ENCODE measurements around the gene CCDC158.

Gene CCDC158

DNA sequence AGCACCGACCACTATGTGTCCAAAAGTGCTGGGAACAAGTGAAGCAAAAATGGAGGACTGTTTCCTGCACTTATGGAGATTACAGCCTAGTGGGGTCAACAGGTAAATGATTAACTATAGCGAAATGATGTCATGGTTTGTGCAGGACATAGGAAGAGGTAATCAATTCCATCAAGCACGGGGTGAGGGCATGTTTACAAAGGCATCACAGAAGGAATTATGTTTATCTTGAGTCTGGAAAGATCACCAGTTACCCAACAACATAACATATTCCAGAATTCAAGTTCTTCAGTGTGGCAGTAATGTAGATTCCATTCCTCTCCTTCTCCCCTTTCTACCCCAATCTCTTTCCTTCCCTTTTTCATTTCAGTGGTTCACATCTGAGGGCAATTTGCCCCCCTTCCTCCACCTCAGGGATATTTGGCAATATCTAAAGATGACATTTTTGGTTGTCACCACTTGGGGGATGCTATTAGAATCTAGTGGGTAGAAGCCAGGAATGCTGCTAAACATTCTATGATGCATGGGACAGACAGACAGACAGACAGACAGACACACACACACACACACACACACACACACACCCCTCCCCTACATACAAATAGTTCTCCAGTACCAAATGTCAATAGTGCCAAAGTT is 145.3 kb downstream of the CCDC158 start:
- Histone ChIP-seq H3K27me3 (replicated peaks; ENCODE audit: control insufficient read depth, insufficient read depth, low read length, poor library complexity, severe bottlenecking) (no peaks in the 10 kb centered on the region), H3K27ac (ENCODE audit: insufficient read depth, low read length, poor library complexity, severe bottlenecking) (no peak overlapping the region), H3K36me3 (ENCODE audit: control insufficient read depth, insufficient read depth, low read length) (no peaks in the 10 kb centered on the region), H3K9me3 (ENCODE audit: control insufficient read depth, low read length) (no peaks in the 10 kb centered on the region), H3K4me1 (ENCODE audit: control insufficient read depth, insufficient read depth, low read length, poor library complexity, severe bottlenecking) (no peaks in the 10 kb centered on the region), H3K4me3 (ENCODE audit: insufficient read depth, low read depth, low read length, poor library complexity, severe bottlenecking) (no peak overlapping the region)
- no peak for DNase-seq

DNA sequence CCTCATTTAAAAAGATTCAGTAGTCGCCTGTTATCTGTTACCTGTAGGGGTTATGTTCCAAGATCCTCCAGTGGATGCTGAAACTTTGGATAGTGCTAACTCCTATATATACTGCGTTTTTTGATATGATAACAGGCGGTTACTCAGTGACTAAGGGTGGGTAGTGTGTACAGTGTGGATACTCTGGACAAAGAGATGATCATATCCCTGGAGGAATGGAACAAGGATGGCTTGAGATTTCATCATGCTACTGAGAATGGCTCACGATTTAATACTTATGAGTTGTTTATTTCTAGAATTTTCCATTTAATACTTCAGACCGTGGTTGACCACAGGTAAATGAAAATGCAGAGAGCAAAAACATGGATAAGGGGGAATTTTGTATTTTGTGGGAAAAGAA is 147.9 kb downstream of the CCDC158 start:
- H3K36me3 ChIP-seq (ENCODE audit: control insufficient read depth, insufficient read depth, low read length): no peaks in the 10 kb centered on the region
- no peak overlapping the region for H3K4me3 ChIP-seq (ENCODE audit: insufficient read depth, low read depth, low read length, poor library complexity, severe bottlenecking)
- DNase-seq: no peak
- no peaks in the 10 kb centered on the region for H3K9me3 ChIP-seq (ENCODE audit: control insufficient read depth, low read length)
- no peak overlapping the region for H3K27ac ChIP-seq (ENCODE audit: insufficient read depth, low read length, poor library complexity, severe bottlenecking)
- no peaks in the 10 kb centered on the region for H3K27me3 ChIP-seq (replicated peaks; ENCODE audit: control insufficient read depth, insufficient read depth, low read length, poor library complexity, severe bottlenecking)
- no peaks in the 10 kb centered on the region for H3K4me1 ChIP-seq (ENCODE audit: control insufficient read depth, insufficient read depth, low read length, poor library complexity, severe bottlenecking)

- Histone ChIP-seq H3K27me3 (replicated peaks; ENCODE audit: control insufficient read depth, insufficient read depth, low read length, poor library complexity, severe bottlenecking) (no peaks in the 10 kb centered on the region), H3K4me3 (ENCODE audit: insufficient read depth, low read depth, low read length, poor library complexity, severe bottlenecking) (no peak overlapping the region), H3K36me3 (ENCODE audit: control insufficient read depth, insufficient read depth, low read length) (no peaks in the 10 kb centered on the region), H3K27ac (ENCODE audit: insufficient read depth, low read length, poor library complexity, severe bottlenecking) (no peak overlapping the region), H3K4me1 (ENCODE audit: control insufficient read depth, insufficient read depth, low read length, poor library complexity, severe bottlenecking) (no peaks in the 10 kb centered on the region), H3K9me3 (ENCODE audit: control insufficient read depth, low read length) (no peaks in the 10 kb centered on the region)
- DNase-seq: no peak
These were observed 148.4 kb downstream of the CCDC158 start for GRCh38 chr4:76272582-76272981.

- H3K4me3 ChIP-seq (ENCODE audit: insufficient read depth, low read depth, low read length, poor library complexity, severe bottlenecking): no peak overlapping the region
- no peaks in the 10 kb centered on the region for H3K36me3 ChIP-seq (ENCODE audit: control insufficient read depth, insufficient read depth, low read length)
- no peak overlapping the region for H3K27ac ChIP-seq (ENCODE audit: insufficient read depth, low read length, poor library complexity, severe bottlenecking)
These were observed 148.9 kb downstream of the CCDC158 start for GRCh38 chr4:76272073-76272472.

DNA sequence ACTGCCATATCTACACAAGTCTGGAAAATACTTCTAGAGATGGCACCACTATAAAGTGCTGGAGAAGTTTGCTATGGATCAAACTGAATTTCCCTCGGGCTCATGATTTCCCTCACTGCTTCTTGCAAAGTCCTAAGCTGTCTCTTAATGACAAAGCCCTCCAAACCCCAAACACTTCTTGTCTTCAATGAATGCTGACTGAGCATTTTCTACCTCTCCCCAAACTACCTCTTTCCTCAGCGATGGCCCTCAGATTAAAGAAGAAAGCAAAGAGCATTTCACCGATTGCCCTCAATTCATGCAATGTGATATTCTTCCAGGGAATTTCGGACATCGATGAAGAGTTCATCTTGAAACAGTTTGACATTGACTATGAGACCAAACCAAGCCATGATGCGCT is 149.7 kb downstream of the CCDC158 start:
- no peak for DNase-seq
- H3K27me3 ChIP-seq (replicated peaks; ENCODE audit: control insufficient read depth, insufficient read depth, low read length, poor library complexity, severe bottlenecking): no peaks in the 10 kb centered on the region
- H3K9me3 ChIP-seq (ENCODE audit: control insufficient read depth, low read length): no peaks in the 10 kb centered on the region
- no peaks in the 10 kb centered on the region for H3K4me1 ChIP-seq (ENCODE audit: control insufficient read depth, insufficient read depth, low read length, poor library complexity, severe bottlenecking)
- H3K4me3 ChIP-seq (ENCODE audit: insufficient read depth, low read depth, low read length, poor library complexity, severe bottlenecking): no peak overlapping the region
- H3K36me3 ChIP-seq (ENCODE audit: control insufficient read depth, insufficient read depth, low read length): no peaks in the 10 kb centered on the region
- H3K27ac ChIP-seq (ENCODE audit: insufficient read depth, low read length, poor library complexity, severe bottlenecking): no peak overlapping the region

More at GRCh38 chr4:76272073-76272472, 148.9 kb downstream of the CCDC158 start:
- Histone ChIP-seq H3K4me1 (ENCODE audit: control insufficient read depth, insufficient read depth, low read length, poor library complexity, severe bottlenecking) (no peaks in the 10 kb centered on the region), H3K9me3 (ENCODE audit: control insufficient read depth, low read length) (no peaks in the 10 kb centered on the region), H3K27me3 (replicated peaks; ENCODE audit: control insufficient read depth, insufficient read depth, low read length, poor library complexity, severe bottlenecking) (no peaks in the 10 kb centered on the region)
- DNase-seq: no peak

DNA sequence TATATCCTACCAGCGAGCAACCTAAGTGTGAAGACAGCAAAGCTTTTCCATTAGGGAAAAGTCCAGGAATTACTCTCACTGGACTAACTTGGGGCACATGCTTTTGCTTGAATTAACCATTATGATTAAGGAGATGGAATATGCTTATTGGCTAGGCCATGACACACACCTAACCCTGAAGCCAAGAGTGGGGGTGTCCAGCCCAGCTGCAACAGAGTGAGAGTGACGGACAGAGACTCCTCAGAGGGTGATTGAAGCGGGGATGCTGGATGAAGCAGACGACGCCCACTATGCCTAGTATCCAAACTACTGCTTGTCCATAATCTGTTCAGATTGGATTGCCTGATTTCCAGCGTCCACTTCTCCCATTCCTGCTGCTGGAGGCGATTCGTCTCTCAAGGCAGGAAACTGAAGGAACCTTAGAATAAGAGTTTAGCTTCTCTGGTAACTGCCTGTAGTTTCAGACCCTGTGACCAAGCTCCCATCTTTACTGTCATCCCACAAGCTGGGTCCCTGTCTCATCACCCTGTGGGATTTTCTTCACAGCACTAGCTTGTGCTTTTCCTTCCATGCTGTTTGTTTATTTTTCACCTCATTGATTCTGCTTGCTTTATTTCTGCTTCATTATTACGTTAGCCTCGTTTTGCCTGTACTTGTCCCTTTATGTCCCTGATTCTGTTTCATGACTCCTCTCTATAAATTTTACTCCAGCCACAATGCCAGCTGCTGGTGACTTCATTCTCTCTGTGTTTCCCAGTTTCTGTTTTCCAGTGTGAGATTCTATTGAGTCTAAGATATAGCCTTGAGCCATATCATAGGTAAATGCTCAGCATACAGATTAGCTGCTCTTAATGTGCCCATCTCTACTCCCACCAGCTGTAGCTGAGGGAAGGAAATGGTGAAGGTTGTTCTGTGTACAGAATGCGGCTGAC is 150.4 kb downstream of the CCDC158 start:
- Histone ChIP-seq H3K9me3 (ENCODE audit: control insufficient read depth, low read length) (no peaks in the 10 kb centered on the region), H3K27ac (ENCODE audit: insufficient read depth, low read length, poor library complexity, severe bottlenecking) (no peak overlapping the region), H3K36me3 (ENCODE audit: control insufficient read depth, insufficient read depth, low read length) (no peaks in the 10 kb centered on the region), H3K4me3 (ENCODE audit: insufficient read depth, low read depth, low read length, poor library complexity, severe bottlenecking) (no peak overlapping the region), H3K4me1 (ENCODE audit: control insufficient read depth, insufficient read depth, low read length, poor library complexity, severe bottlenecking) (no peaks in the 10 kb centered on the region), H3K27me3 (replicated peaks; ENCODE audit: control insufficient read depth, insufficient read depth, low read length, poor library complexity, severe bottlenecking) (no peaks in the 10 kb centered on the region)
- DNase-seq: no peak

- no peak for DNase-seq
These were observed 153.1 kb downstream of the CCDC158 start for GRCh38 chr4:76267811-76268210.

DNA sequence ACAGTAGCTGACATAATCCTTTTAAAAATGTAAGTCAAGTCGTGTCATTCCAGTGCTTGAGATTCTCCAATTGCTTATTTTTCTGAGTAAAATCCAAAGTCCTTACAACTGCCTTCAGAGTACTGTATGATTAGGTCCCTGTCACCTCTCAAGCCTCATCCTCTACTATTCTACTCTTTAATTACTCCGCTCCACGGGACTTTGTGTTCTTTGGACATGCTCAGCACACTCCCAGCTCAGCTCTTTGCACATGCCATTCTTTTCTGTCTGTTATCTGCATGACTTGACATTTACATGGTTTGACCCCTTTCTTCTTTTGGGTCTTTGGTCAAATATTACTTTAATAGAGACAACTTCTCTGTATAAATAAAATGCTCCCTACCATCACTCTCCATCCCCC is 154.3 kb downstream of the CCDC158 start:
- Histone ChIP-seq H3K4me3 (ENCODE audit: insufficient read depth, low read depth, low read length, poor library complexity, severe bottlenecking) (no peak overlapping the region), H3K27me3 (replicated peaks; ENCODE audit: control insufficient read depth, insufficient read depth, low read length, poor library complexity, severe bottlenecking) (no peaks in the 10 kb centered on the region), H3K27ac (ENCODE audit: insufficient read depth, low read length, poor library complexity, severe bottlenecking) (no peak overlapping the region), H3K36me3 (ENCODE audit: control insufficient read depth, insufficient read depth, low read length) (no peaks in the 10 kb centered on the region), H3K4me1 (ENCODE audit: control insufficient read depth, insufficient read depth, low read length, poor library complexity, severe bottlenecking) (no peaks in the 10 kb centered on the region), H3K9me3 (ENCODE audit: control insufficient read depth, low read length) (no peaks in the 10 kb centered on the region)
- no peak for DNase-seq

More at GRCh38 chr4:76267811-76268210, 153.1 kb downstream of the CCDC158 start:
- no peak overlapping the region for H3K27ac ChIP-seq (ENCODE audit: insufficient read depth, low read length, poor library complexity, severe bottlenecking)
- H3K36me3 ChIP-seq (ENCODE audit: control insufficient read depth, insufficient read depth, low read length): no peaks in the 10 kb centered on the region
- H3K4me3 ChIP-seq (ENCODE audit: insufficient read depth, low read depth, low read length, poor library complexity, severe bottlenecking): no peak overlapping the region
- H3K4me1 ChIP-seq (ENCODE audit: control insufficient read depth, insufficient read depth, low read length, poor library complexity, severe bottlenecking): no peaks in the 10 kb centered on the region
- no peaks in the 10 kb centered on the region for H3K27me3 ChIP-seq (replicated peaks; ENCODE audit: control insufficient read depth, insufficient read depth, low read length, poor library complexity, severe bottlenecking)
- no peaks in the 10 kb centered on the region for H3K9me3 ChIP-seq (ENCODE audit: control insufficient read depth, low read length)

DNA sequence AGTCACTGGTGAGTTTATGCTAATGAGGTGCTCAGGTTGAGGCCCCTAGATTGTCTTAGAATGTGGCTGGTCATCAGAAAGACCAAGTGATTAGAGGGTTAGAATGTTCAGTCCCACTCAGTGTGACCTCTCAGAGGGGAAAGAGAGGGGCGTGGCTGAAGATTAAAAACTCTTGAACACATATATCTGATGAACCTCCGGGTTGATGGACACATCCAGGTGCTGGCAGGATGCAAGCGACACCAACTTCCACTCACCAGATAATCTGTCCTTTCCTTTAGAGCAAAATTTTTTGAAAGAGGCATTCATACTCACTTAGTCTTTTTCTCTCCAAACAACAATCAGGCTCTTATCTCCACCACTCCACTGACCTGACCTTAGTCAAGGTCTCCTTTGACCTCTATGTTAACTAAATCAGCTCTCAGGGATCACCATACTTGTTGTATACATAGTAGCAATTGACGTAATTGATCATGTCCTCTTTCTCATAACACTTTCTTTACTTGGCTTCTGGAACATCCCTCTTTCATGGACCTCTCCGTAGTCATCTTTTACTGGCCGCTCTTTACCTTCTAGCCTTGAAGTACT is 155.2 kb downstream of the CCDC158 start:
- H3K27me3 ChIP-seq (replicated peaks; ENCODE audit: control insufficient read depth, insufficient read depth, low read length, poor library complexity, severe bottlenecking): no peaks in the 10 kb centered on the region
- DNase-seq: no peak
- H3K36me3 ChIP-seq (ENCODE audit: control insufficient read depth, insufficient read depth, low read length): no peaks in the 10 kb centered on the region
- H3K4me3 ChIP-seq (ENCODE audit: insufficient read depth, low read depth, low read length, poor library complexity, severe bottlenecking): no peak overlapping the region
- H3K9me3 ChIP-seq (ENCODE audit: control insufficient read depth, low read length): no peaks in the 10 kb centered on the region
- H3K27ac ChIP-seq (ENCODE audit: insufficient read depth, low read length, poor library complexity, severe bottlenecking): no peak overlapping the region
- no peaks in the 10 kb centered on the region for H3K4me1 ChIP-seq (ENCODE audit: control insufficient read depth, insufficient read depth, low read length, poor library complexity, severe bottlenecking)
